BJ (cell line): ENCODE data around the gene MDM2. TPM values are rescaled to one million over a fixed set of nuclear protein-coding genes. Genes with fewer than 3 reads are reported as not detected.

ENCODE experiments used
- CTCF ChIA-PET: fragments of 350-600 bp; formaldehyde crosslinking; extraction: SDS; loops from one replicate; lab custom pipeline; 2021; ENCODE audit warnings: antibody characterized with exemption, inconsistent platforms; lab: Yijun Ruan, JAX
- POLR2A ChIA-PET: fragments of 300-600 bp; sonication (Branson Sonifier 250); formaldehyde crosslinking; extraction: SDS; loops from one replicate; lab custom pipeline; 2021; ENCODE audit warnings: antibody characterized with exemption; lab: Charles Lee
- DNase-seq: peaks from one replicate; pipeline ENCODE4 v3.0.0-alpha.2; 2011; ENCODE audit warnings: low read depth
- H3K27me3 ChIP-seq: 2 replicates; pipeline ENCODE4 v1.6.0; 2011; ENCODE audit warnings: low read length; ENCODE audit not compliant: control insufficient read depth, insufficient read depth
- H3K36me3 ChIP-seq: 2 replicates; pipeline ENCODE4 v1.5.1; 2011; ENCODE audit warnings: low read length; ENCODE audit not compliant: control insufficient read depth, insufficient read depth
- H3K4me3 ChIP-seq: 2 replicates; pipeline ENCODE4 v1.5.1; 2011; ENCODE audit warnings: low read depth, mild to moderate bottlenecking, control low read depth, low read length
- CTCF ChIP-seq: IDR thresholded peaks from 2 replicates; pipeline ENCODE4 v1.5.1; 2011; ENCODE audit warnings: low read depth, mild to moderate bottlenecking, control low read depth, inconsistent platforms, low read length, moderate library complexity; ENCODE audit not compliant: insufficient read depth
- polyA plus RNA-seq: library from polyadenylated mRNA; depleted of rRNA; stranded (reverse); fragments of >200 nt; gene quantifications from 2 replicates; pipeline ENCODE4 v1.2.3, GENCODE V29; 2011

Gene MDM2
- polyA plus RNA-seq, 1 experiment, result 15.1 TPM

DNA sequence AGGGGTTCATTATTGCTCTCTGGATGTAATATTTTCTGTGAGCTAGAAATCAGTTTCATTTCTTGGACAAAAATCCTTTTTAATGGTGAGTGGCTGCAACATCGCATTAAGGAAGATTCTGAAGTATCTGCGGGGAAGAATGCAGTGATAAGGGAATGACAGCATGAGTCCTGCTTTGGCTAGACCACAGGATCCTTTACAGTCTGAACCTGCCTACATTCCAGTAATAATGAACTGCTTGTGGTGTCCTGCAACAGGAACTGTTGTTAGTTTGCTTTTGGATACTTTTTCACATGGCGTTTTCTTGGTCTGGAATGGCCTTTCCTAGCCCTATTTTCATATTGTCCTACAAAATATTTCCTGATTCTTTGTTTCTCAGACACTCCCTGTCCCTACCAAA lies 15.7 kb downstream of the MDM2 start:
- ChIA-PET POLR2A (no interaction called here), CTCF (interaction anchor here (4.7 kb wide), 1 partner anchor 7 kb away, joined by 33 read pairs; no protein-coding TSS in a partner anchor)
- DNase-seq, result no peak
- Histone ChIP-seq H3K27me3 (no peaks in the 10 kb centered on the region), H3K4me3 (no peak overlapping the region), H3K36me3 (peaks cover 23% of the 10 kb centered on the region)
- no peak for TF ChIP-seq CTCF

GRCh38 chr12:68824131-68824530 lies 16.2 kb downstream of the MDM2 start:
- peaks cover 24% of the 10 kb centered on the region for H3K36me3 ChIP-seq
- ChIA-PET POLR2A (no interaction called here), CTCF (no interaction called here)
- no peak overlapping the region for H3K4me3 ChIP-seq
- no peak for DNase-seq
- no peaks in the 10 kb centered on the region for H3K27me3 ChIP-seq
- TF ChIP-seq CTCF, result no peak

DNA sequence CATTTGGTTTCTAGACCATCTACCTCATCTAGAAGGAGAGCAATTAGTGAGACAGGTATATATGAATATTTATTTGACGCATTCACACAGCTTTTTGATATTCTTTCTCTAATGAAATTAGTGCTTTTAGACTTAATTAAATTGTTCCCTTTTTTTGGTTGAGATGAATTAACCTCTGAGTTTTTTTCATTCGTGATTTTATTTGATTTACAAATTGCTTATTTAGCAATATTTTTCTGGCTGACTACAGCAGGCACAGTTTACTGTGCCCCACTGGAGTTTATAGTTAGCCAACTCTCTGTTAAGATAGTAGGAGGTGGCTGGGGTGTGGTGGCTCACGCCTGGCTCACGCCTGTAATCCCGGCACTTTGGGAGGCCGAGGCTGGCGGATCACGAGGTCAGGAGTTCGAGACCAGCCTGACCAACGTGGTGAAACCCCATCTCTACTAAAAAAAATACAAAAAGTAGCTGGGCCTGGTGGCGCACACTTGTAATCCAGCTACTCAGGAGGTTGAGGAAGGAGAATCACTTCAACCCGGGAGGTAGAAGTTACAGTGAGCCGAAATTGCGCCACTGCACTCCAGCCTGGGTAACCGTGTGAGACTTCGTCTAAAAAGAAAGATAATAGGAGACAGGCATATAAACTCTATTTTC lies 16.7 kb downstream of the MDM2 start:
- Histone ChIP-seq H3K4me3 (no peak overlapping the region), H3K36me3 (peaks cover 25% of the 10 kb centered on the region), H3K27me3 (no peaks in the 10 kb centered on the region)
- no peak for TF ChIP-seq CTCF
- no peak for DNase-seq
- ChIA-PET POLR2A (no interaction called here), CTCF (no interaction called here)

DNA sequence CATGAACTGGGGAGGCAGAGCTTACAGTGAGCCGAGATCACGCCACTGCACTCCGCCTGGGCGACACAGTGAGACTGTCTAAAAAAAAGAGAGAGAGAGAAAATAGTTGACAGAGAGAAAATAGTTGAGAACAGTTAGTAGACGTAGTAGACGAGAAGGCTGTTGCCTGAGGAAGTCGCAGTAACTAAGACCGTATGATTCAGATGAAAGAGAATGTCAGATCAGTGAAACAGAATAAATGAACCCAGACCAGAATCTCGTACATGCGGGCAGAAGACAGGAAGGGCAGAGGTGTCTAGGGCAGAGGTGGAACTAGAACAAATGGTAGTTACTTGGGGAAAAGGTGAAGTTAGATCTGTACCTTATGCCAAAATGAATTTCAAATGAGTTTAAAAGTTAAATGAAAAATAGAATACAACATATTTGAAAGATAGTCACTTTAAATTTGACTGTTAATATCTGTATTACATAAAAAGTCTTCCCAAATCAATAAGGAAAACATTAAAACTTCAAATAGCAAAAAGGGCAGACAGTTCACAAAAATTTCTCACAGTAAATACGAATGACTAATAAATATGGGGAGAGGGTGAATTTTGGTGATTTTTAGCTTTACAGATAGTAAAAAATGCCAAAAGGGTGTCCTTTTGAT lies 17.7 kb downstream of the MDM2 start:
- POLR2A ChIA-PET, result interaction anchor here (0.7 kb wide), 1 partner anchor 190 kb away, joined by 11 read pairs; no protein-coding TSS in a partner anchor
- H3K36me3 ChIP-seq, result peaks cover 25% of the 10 kb centered on the region
- CTCF ChIA-PET, result no interaction called here

More for the DNA sequence above, 17.7 kb downstream of the MDM2 start:
- Histone ChIP-seq H3K4me3 (no peak overlapping the region), H3K27me3 (no peaks in the 10 kb centered on the region)
- TF ChIP-seq CTCF, result no peak
- no peak for DNase-seq
